Measurements from ENCODE around the gene DAGLA. TPM values are rescaled to one million over a fixed set of nuclear protein-coding genes. Genes with fewer than 3 reads are reported as not detected.
A peak's percentile ranks its signal among the peaks of the same experiment; 100 is the strongest.

The DAGLA gene
- total RNA-seq, 2 experiments from 2014 or later: 0.52 to 0.73 TPM

DNA sequence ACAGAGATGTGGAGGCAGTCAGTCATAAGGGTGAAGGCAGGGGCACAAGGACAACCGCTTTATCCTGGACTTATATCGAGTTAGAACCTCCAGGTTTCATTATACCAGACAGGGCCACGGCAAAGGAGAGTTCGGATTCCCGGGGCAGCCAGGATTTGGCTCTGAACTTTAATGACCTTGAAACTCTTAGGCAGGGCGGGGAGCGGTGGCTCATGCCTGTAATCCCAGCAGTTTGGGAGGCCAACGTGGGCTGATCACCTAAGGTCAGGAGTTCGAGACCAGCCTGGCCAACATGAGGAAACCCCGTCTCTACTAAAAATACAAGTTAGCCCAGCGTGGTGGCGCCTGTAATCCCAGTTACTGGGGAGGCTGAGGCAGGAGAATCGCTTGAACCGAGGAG is 71.2 kb downstream of the DAGLA start:
- H3K4me3 Mint-ChIP-seq: no peak overlapping the region
- no peaks in the 10 kb centered on the region for H3K36me3 Mint-ChIP-seq (ENCODE audit: low read depth)
- H3K27me3 Mint-ChIP-seq: peaks cover 41% of the 10 kb centered on the region
- H3K4me1 Mint-ChIP-seq (ENCODE audit: low read depth): peaks cover 10% of the 10 kb centered on the region
- DNase-seq (no peak), ATAC-seq (ENCODE audit: poor library complexity) (no peak)
- ChIA-PET POLR2A (interaction anchor here (0.6 kb wide), 1 partner anchor 920 kb away, joined by 3 read pairs; no protein-coding TSS in a partner anchor), CTCF (no interaction called here)
- Histone ChIP-seq H3K27ac (ENCODE audit: low read depth in 1 of 2, low read length in 2 of 2) (no peak overlapping the region), H3K9me3 (ENCODE audit: control insufficient read depth in 1 of 2, insufficient read depth in 1 of 2, low read length in 2 of 2) (peaks cover 0 to 9% of the 10 kb centered on the region in 2 experiments), H3K36me3 (ENCODE audit: insufficient read depth, low read length) (no peaks in the 10 kb centered on the region), H3K4me1 (ENCODE audit: insufficient read depth, low read length) (peaks cover 27% of the 10 kb centered on the region), H3K27me3 (ENCODE audit: control insufficient read depth in 1 of 2, insufficient read depth in 2 of 2, low read length in 2 of 2) (peaks cover 20 to 24% of the 10 kb centered on the region in 2 experiments), H3K4me3 (ENCODE audit: low read length) (no peak overlapping the region)
- no peaks in the 10 kb centered on the region for H3K9me3 Mint-ChIP-seq
- no peak overlapping the region for H3K27ac Mint-ChIP-seq
- intact Hi-C loops (cut with DNase I, micrococcal nuclease): no loop called here
- TF ChIP-seq, protein P1, sequence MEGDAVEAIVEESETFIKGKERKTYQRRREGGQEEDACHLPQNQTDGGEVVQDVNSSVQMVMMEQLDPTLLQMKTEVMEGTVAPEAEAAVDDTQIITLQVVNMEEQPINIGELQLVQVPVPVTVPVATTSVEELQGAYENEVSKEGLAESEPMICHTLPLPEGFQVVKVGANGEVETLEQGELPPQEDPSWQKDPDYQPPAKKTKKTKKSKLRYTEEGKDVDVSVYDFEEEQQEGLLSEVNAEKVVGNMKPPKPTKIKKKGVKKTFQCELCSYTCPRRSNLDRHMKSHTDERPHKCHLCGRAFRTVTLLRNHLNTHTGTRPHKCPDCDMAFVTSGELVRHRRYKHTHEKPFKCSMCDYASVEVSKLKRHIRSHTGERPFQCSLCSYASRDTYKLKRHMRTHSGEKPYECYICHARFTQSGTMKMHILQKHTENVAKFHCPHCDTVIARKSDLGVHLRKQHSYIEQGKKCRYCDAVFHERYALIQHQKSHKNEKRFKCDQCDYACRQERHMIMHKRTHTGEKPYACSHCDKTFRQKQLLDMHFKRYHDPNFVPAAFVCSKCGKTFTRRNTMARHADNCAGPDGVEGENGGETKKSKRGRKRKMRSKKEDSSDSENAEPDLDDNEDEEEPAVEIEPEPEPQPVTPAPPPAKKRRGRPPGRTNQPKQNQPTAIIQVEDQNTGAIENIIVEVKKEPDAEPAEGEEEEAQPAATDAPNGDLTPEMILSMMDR (IDR thresholded peaks at IDR 0.05): no peak

DNA sequence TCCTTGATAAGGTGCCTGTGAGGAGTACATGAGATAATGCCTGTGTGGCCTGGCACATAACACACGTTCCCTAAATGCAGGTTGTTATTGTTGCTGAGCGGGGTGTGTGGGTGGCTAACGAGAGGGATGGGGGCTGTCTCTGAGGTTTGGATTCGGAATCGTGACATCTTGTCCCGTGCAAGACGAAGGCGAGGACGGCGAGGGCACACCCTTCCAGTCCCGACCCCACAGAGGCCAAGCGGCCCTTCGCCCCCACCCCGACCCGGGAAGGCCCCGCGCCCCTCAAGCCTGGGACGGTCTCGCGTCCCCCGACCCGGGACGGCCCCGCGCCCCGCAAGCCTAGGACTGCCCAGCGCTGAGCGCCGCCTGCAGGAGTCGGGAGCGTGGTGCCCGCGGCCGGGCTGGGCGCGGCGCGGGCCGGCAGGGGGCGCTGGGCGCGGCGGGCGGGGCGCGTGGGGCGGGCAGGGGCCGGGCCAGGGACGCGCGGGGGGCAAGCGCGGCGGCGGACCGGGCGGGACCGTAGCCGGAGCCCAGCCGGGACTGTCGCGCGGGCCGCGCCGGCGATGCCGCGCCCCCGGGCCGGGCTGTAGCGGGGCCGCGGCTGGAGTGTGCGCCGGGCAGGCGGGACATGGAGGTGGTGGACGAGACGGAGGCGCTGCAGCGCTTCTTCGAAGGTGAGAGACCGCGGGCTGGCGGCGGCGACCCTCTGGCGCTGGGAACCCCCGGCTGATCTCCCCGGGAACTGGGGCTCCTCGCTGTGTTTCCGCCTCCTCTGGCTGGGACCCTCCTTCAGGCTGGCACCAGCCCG is 72.1 kb downstream of the DAGLA start, which contains the start of gene MYRF:
TSS of gene MYRF (plus strand) at position 520 of the 808 bp plus-strand sequence. CDS start at position 629, 109 bp downstream.
- Mint-ChIP-seq H3K4me3 (peak within 1 kb of the TSS; percentile 69), H3K36me3 (ENCODE audit: low read depth) (no peaks in the 10 kb centered on the region), H3K4me1 (ENCODE audit: low read depth) (peaks cover 10% of the 10 kb centered on the region), H3K27ac (no peak within 1 kb of the TSS), H3K9me3 (no peaks in the 10 kb centered on the region), H3K27me3 (peaks cover 41% of the 10 kb centered on the region)
- ChIA-PET POLR2A (interaction anchor here (0.6 kb wide), 1 partner anchor 919 kb away, joined by 3 read pairs; no protein-coding TSS in a partner anchor), CTCF (no interaction called here)
- peaks cover 29% of the 10 kb centered on the region for H3K4me1 ChIP-seq (ENCODE audit: insufficient read depth, low read length)
- no peak within 1 kb of the TSS for H3K27ac ChIP-seq (ENCODE audit: low read depth in 1 of 2, low read length in 2 of 2)
- H3K36me3 ChIP-seq (ENCODE audit: insufficient read depth, low read length): no peaks in the 10 kb centered on the region
- H3K9me3 ChIP-seq (ENCODE audit: control insufficient read depth in 1 of 2, insufficient read depth in 1 of 2, low read length in 2 of 2): peaks cover 0 to 9% of the 10 kb centered on the region in 2 experiments
- peak within 1 kb of the TSS; percentile 49 for H3K4me3 ChIP-seq (ENCODE audit: low read length)
- H3K27me3 ChIP-seq (ENCODE audit: control insufficient read depth in 1 of 2, insufficient read depth in 2 of 2, low read length in 2 of 2): peaks cover 20 to 24% of the 10 kb centered on the region in 2 experiments
- TF ChIP-seq, protein P1 (IDR thresholded peaks at IDR 0.05): no peak
- intact Hi-C loops (cut with DNase I, micrococcal nuclease): loop anchor here in 1 of 2 experiments (2.0 kb wide), 1 partner anchor 356 kb away; no protein-coding TSS in a partner anchor
- DNase-seq (peak; percentile 23 to 79 (median 53)), ATAC-seq (ENCODE audit: poor library complexity) (peak; percentile 93)

DNA sequence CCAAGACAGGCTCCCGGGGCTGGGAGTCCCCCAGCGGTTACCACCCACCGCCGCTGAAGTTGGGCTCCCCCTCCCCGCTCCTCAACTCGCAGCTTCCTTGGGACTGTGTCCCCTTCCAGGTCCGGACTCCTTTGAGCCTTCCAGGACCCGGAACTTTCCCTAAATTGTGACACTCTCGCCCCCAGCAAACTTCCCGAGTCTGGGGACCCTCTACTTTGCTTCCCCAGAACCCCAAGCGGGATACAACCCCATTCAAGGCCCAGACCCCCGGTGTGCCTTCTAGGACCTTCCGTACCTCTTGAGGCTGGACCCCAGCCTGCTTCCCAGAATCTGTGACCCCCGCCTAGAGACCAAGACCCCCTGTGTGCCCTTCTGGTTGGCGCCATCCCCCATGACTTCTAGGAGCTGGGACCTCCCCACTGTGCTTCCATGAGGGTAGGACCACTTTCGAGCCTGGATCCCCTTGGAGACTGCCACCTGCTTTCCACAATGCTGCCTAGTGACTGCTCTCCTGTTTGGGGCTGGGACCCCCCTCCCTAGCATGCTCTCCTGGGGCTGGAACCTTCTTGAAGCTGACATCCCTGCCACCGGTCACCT is 72.8 kb downstream of the DAGLA start:
- H3K4me3 Mint-ChIP-seq: peak overlapping the region; percentile 69
- no peaks in the 10 kb centered on the region for H3K36me3 Mint-ChIP-seq (ENCODE audit: low read depth)
- intact Hi-C loops (cut with DNase I, micrococcal nuclease): loop anchor here in 1 of 2 experiments (2.0 kb wide), 1 partner anchor 356 kb away; no protein-coding TSS in a partner anchor
- H3K4me3 ChIP-seq (ENCODE audit: low read length): peak overlapping the region; percentile 49
- no peak for DNase-seq
- ChIA-PET CTCF (interaction anchor here (1.1 kb wide), 1 partner anchor 44 kb away, joined by 3 read pairs; no protein-coding TSS in a partner anchor), POLR2A (no interaction called here)
- no peaks in the 10 kb centered on the region for H3K9me3 Mint-ChIP-seq
- peak; percentile 11 for ATAC-seq (ENCODE audit: poor library complexity)
- H3K27me3 ChIP-seq (ENCODE audit: control insufficient read depth in 1 of 2, insufficient read depth in 2 of 2, low read length in 2 of 2): peaks cover 20 to 21% of the 10 kb centered on the region in 2 experiments
- H3K4me1 ChIP-seq (ENCODE audit: insufficient read depth, low read length): peaks cover 25% of the 10 kb centered on the region
- no peaks in the 10 kb centered on the region for H3K36me3 ChIP-seq (ENCODE audit: insufficient read depth, low read length)
- H3K9me3 ChIP-seq (ENCODE audit: control insufficient read depth in 1 of 2, insufficient read depth in 1 of 2, low read length in 2 of 2): peaks cover 0 to 9% of the 10 kb centered on the region in 2 experiments
- H3K27me3 Mint-ChIP-seq: peaks cover 41% of the 10 kb centered on the region
- TF ChIP-seq, protein P1 (IDR thresholded peaks at IDR 0.05): no peak
- H3K27ac ChIP-seq (ENCODE audit: low read depth in 1 of 2, low read length in 2 of 2): no peak overlapping the region
- peaks cover 10% of the 10 kb centered on the region for H3K4me1 Mint-ChIP-seq (ENCODE audit: low read depth)
- H3K27ac Mint-ChIP-seq: no peak overlapping the region

Measured in CD4-positive, alpha-beta T cell (primary cell).